Neutrophil (primary cell): Measurements from ENCODE around the gene NHS.

Experiments
- H3K27ac ChIP-seq: fragments of 200-600 bp; sonication (generic); 2 replicates; pipeline ENCODE4 v1.5.1; 2016; ENCODE audit warnings: mild to moderate bottlenecking, moderate library complexity
- H3K27me3 ChIP-seq: fragments of 200-600 bp; sonication (generic); 2 replicates; pipeline ENCODE4 v1.6.0; 2016; ENCODE audit warnings: mild to moderate bottlenecking
- H3K36me3 ChIP-seq: fragments of 200-600 bp; sonication (generic); 2 replicates; pipeline ENCODE4 v1.5.1; 2017
- H3K4me1 ChIP-seq, 2 experiments: fragments of 200-600 bp in 1 of 2; sonication (generic) in 1 of 2; 1 replicate in 1 of 2; 2 replicates in 1 of 2; pipeline versions ENCODE4 v1.5.1 to v1.6.1; 2013 to 2016; ENCODE audit warnings: low read depth in 1 of 2, low read length in 1 of 2, mild to moderate bottlenecking in 1 of 2, moderate library complexity in 1 of 2; ENCODE audit not compliant: control insufficient read depth in 1 of 2, insufficient read depth in 1 of 2
- H3K4me3 ChIP-seq, 2 experiments: fragments of 200-600 bp in 1 of 2; sonication (generic) in 1 of 2; 1 replicate in 1 of 2; 2 replicates in 1 of 2; pipeline ENCODE4 v1.5.1; 2013 to 2016; ENCODE audit warnings: low read depth in 1 of 2, low read length in 1 of 2, mild to moderate bottlenecking in 1 of 2, moderate library complexity in 1 of 2
- H3K9me3 ChIP-seq: fragments of 200-600 bp; sonication (generic); 2 replicates; pipeline ENCODE4 v1.5.1; 2016
- CTCF ChIP-seq: fragments of 200-600 bp; sonication (generic); IDR thresholded peaks from 2 replicates; pipeline ENCODE4 v1.5.1; 2016; ENCODE audit warnings: antibody characterized with exemption

The NHS gene

GRCh38 chrX:17617806-17618205 lies 242.8 kb downstream of the NHS start:
- no peaks in the 10 kb centered on the region for H3K4me1 ChIP-seq
- no peaks in the 10 kb centered on the region for H3K36me3 ChIP-seq
- no peak for TF ChIP-seq CTCF
- H3K4me3 ChIP-seq = no peak overlapping the region
- H3K9me3 ChIP-seq = no peaks in the 10 kb centered on the region
- no peak overlapping the region for H3K27ac ChIP-seq
- no peaks in the 10 kb centered on the region for H3K27me3 ChIP-seq

- no peaks in the 10 kb centered on the region for H3K9me3 ChIP-seq
- no peak overlapping the region for H3K27ac ChIP-seq
- no peak overlapping the region for H3K4me3 ChIP-seq
- H3K4me1 ChIP-seq = no peaks in the 10 kb centered on the region
- no peaks in the 10 kb centered on the region for H3K36me3 ChIP-seq
- no peaks in the 10 kb centered on the region for H3K27me3 ChIP-seq
- no peak for TF ChIP-seq CTCF
These were observed 246.7 kb downstream of the NHS start for GRCh38 chrX:17621566-17622270.

- H3K4me1 ChIP-seq = no peaks in the 10 kb centered on the region
- no peak for TF ChIP-seq CTCF
These were observed 247.3 kb downstream of the NHS start for GRCh38 chrX:17622331-17622730.

GRCh38 chrX:17623750-17624149 lies 248.8 kb downstream of the NHS start:
- Histone ChIP-seq H3K4me3 (no peak overlapping the region), H3K27me3 (no peaks in the 10 kb centered on the region), H3K9me3 (no peaks in the 10 kb centered on the region), H3K27ac (no peak overlapping the region), H3K4me1 (no peaks in the 10 kb centered on the region), H3K36me3 (no peaks in the 10 kb centered on the region)
- TF ChIP-seq CTCF = no peak

More at GRCh38 chrX:17622331-17622730, 247.3 kb downstream of the NHS start:
- Histone ChIP-seq H3K9me3 (no peaks in the 10 kb centered on the region), H3K27me3 (no peaks in the 10 kb centered on the region), H3K27ac (no peak overlapping the region), H3K4me3 (no peak overlapping the region), H3K36me3 (no peaks in the 10 kb centered on the region)

- Histone ChIP-seq H3K4me1 (no peaks in the 10 kb centered on the region), H3K27ac (no peak overlapping the region), H3K9me3 (no peaks in the 10 kb centered on the region), H3K4me3 (no peak overlapping the region), H3K27me3 (no peaks in the 10 kb centered on the region), H3K36me3 (no peaks in the 10 kb centered on the region)
- no peak for TF ChIP-seq CTCF
These were observed 252.0 kb downstream of the NHS start for GRCh38 chrX:17627026-17627425.
